Measurements from ENCODE around the gene DPY19L1.
"Not testable (repeated sequence)": the region's sequence is repeated elsewhere in the genome, so short reads cannot be mapped to it uniquely, and the experiment has no call there.

DPY19L1 gene

GRCh38 chr7:34991938-34992840, 45.1 kb downstream of the DPY19L1 start:
- no peak for DNase-seq

GRCh38 chr7:34988442-34989125, 48.7 kb downstream of the DPY19L1 start:
- DNase-seq = not testable (repeated sequence)

- DNase-seq = not testable (repeated sequence)
Observed at GRCh38 chr7:34985155-34985554, 52.1 kb downstream of the DPY19L1 start.

DNA sequence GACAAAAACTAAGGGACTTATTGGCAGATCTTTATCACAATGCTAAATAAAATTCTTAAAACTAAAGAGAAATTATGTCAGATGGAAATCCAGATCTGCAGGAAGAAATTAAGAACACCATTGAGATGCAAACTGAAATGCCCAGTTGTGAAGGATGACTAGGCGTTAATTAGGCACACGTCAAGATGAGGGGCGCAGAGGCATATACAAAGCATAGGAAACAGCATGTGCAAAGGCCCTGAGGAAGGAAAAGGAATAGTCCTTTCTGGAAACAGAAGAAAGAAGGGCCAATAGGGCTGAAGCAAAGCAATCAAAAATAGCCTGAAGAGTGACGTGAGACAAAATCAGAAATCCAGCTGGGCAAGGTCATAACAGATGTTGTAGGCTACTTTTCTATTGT, 53.1 kb downstream of the DPY19L1 start:
- DNase-seq = not testable (repeated sequence)

- DNase-seq = no peak
Observed at GRCh38 chr7:34982371-34983019, 54.8 kb downstream of the DPY19L1 start.

GRCh38 chr7:34979124-34979523, 58.2 kb downstream of the DPY19L1 start:
- not testable (repeated sequence) for DNase-seq

GRCh38 chr7:34973400-34973760, 63.9 kb downstream of the DPY19L1 start:
- no peak for DNase-seq

DNA sequence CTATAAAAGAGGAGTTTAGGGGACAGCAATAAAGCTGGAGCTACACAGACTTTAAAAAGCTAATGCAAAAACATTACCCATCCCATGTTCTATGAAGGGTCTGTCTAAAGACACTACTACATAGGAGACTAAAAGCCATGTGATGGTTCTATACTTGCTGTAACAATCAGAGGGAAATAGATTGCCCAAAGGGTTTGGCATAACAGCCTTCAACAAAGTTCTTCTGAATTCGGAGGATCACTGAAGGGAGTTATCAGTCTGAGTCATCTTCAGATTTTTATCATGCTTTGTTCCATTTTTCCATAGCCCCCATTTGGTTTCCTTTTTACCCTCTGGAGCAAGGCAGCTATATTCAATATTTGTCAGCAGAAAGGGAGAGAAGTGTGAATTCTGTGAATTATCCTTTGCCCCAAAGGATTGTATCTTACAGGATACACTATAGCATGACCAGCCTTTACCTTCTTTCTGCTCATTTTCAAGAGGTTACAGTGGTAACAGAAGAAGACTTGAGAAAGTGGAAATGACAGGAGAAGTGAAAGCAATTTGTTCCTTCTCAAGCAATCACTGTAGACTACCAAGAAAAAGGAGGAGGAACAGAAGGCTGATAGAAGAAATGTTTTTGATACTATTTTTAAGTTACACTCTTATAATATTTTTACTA, 64.4 kb downstream of the DPY19L1 start:
- DNase-seq = not testable (repeated sequence)

GRCh38 chr7:34967818-34968217, 69.5 kb downstream of the DPY19L1 start:
- not testable (repeated sequence) for DNase-seq

GRCh38 chr7:34966504-34966903, 70.8 kb downstream of the DPY19L1 start:
- DNase-seq = not testable (repeated sequence)

- no peak for DNase-seq
Observed at GRCh38 chr7:34958021-34958420, 79.3 kb downstream of the DPY19L1 start.

GRCh38 chr7:34952822-34953221, 84.5 kb downstream of the DPY19L1 start:
- DNase-seq = no peak

GRCh38 chr7:34949361-34949760, 87.9 kb downstream of the DPY19L1 start:
- no peak for DNase-seq

GRCh38 chr7:34947427-34947826, 89.9 kb downstream of the DPY19L1 start:
- DNase-seq = not testable (repeated sequence)

GRCh38 chr7:34946486-34946885, 90.8 kb downstream of the DPY19L1 start:
- DNase-seq = no peak

- DNase-seq = peak in 1 of 51 donors; percentile 0
Observed at GRCh38 chr7:34945894-34946477, 91.3 kb downstream of the DPY19L1 start.

- DNase-seq = no peak
Observed at GRCh38 chr7:34939175-34939574, 98.1 kb downstream of the DPY19L1 start.

- DNase-seq = not testable (repeated sequence)
Observed at GRCh38 chr7:34935735-34936165, 101.5 kb downstream of the DPY19L1 start.

- DNase-seq = no peak
Observed at GRCh38 chr7:34931739-34932138, 105.5 kb downstream of the DPY19L1 start.

- DNase-seq = peak in 11 of 51 donors; percentile 1 to 27 (median 5)
Observed at GRCh38 chr7:34929783-34930182, 107.5 kb downstream of the DPY19L1 start.

DNA sequence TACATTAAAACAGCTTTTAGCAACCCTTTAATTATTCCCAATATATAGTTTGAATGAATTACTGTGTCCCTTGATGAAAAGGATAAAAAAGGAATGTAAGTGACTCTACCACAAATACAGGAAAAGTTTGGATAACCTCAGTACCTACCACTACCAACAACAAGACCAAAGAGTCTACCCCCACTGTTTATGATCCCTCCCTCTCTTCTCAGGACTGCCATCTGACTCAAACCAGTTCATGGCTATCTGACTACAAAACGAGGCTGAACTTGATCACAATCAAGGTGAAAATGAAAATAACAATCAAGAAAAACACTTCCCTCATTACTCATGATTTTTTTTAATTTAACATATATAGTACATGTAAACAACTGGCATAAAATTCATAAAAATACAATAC, 108.7 kb downstream of the DPY19L1 start:
- DNase-seq = no peak

Measured in hypothalamus (tissue), 51 donors.